GM21367 (cell line): ENCODE results near the gene ADRB1.

Experiments
- ATAC-seq: cut with Tn5 transposase; IDR thresholded peaks from one replicate; pipeline ENCODE4 v1.9.1; 2021; ENCODE audit not compliant: unreplicated experiment

The ADRB1 gene

DNA sequence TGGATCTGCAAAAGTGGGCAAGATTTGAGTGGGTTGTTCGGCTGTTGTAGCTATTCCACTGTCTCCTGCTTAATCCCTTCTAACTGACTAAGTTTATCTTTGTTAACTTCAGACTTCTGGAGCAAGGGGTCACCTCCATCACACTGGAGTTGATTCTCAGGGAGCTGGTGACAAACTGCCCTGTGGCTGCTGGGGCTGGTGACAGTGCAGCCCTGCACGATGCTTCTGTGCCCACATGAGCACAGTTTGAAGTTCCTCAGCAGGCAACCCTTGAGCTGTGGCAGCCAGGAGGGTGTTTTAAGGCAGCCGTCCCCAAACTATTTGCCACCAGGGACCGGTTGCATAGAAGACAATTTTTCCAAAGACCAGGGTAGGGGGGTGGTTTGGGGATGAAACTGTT, 40.5 kb downstream of the ADRB1 start:
- no peak for ATAC-seq

DNA sequence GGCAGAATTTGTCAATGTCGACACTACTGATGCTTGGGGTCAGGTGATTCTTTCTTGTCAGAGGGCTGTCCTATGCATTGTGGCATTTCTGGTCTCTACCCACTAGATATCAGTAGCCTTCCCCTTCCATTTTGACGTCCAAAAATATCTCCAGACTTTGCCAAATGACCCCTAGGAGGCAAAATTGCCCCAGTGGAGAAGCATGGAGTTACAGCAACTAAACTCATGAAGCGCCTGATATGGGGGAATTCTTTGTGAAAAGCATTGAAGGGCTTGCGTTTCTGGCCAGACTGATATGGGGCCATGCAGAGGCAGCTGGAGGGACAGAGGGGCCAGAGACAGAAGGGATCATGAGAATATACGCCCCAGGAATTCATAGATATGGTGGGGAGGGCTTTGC, 43.6 kb downstream of the ADRB1 start:
- ATAC-seq, result no peak

DNA sequence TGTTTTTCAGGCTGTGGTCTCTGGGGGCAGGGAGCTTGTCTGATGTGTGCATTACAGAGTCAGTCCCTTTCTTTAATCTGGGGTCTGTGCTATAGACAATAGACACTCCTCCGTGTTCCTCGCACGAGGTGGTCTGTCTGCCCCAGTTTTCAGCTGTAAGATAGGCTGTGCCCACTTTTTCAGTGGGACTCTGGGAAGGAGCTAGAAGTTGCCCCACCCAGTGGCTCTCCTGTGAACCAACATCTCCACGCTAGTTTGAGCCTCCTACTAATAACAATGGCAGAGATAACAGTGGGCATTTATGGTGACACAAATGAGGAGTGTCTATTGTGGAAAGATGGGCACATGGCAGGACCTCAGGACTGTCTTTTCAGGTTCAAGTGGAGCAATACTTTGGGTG, 44.0 kb downstream of the ADRB1 start:
- no peak for ATAC-seq

DNA sequence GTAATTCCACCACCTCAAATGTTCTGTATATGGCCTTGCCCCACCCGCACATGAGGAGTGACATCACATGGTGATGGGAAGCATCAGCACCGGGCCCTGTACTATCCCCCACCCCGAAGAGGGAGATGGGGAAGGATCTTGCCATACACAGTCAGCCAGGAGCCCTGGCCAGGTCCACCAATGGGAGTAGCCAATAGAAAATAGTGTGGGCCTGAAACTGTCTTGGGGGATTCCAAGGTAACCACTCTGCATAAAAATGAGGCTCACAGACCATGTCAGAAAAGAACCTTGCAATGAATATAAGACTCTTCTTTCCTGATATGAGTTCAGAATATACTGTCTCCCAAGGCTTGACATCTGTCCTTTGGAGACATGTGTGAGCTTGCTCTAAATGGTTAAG, 51.1 kb downstream of the ADRB1 start:
- ATAC-seq, result no peak

DNA sequence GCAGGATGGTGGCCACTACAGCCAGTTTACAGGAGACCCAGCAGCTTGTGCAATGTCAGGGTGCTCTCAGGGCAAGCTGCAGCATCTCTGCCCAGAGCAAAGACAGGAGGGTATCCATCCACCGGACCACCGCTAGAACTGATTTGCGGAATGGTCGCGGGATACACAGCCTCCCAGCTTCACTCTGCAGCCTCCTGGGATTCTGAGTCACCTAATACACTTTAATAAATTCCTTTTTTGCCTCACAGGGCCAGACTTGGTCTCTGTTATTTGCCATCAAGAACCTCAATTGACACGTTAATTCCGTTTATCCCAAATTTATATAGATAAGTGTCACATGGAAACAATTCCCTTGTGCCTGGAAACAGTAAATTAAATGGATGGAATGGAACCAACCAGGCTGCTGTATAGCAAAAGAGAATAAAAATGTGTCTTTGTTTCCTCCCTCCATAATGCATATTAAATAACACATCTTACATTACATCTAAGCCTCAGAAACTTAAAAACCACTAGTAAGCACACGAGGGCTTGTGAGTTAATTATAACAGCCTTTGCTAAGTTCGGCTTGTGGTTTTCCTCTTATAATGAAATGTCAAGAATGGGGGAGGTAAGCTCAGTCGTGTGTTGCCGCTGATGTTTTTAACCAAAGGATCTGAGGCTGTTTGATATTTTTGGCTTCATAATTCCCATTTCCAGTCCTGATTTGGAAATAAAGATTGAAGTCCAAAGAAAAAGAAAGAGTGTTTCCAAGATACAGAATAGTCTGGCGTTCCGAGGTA, 52.1 kb downstream of the ADRB1 start:
- ATAC-seq, result peak; percentile 61
